Umbilical cord (tissue), 2 donors: Measurements from ENCODE around the gene RELT. TPM values are rescaled to one million over a fixed set of nuclear protein-coding genes. Genes with fewer than 3 reads are reported as not detected.
"Not testable (repeated sequence)": the region's sequence is repeated elsewhere in the genome, so short reads cannot be mapped to it uniquely, and the experiment has no call there.

Experiments used
- DNase-seq: peaks from one replicate; pipeline ENCODE4 v3.0.0-alpha.2; 2015; ENCODE audit warnings: low spot score
- total RNA-seq: library from RNA; depleted of rRNA; stranded (reverse); fragments of >200 nt; gene quantifications from one replicate; pipeline ENCODE4 v1.2.3, GENCODE V29; 2014; ENCODE audit warnings: low replicate concordance; ENCODE audit not compliant: insufficient read depth

RELT gene
- total RNA-seq, 1 donor from 2014 or later, result 8.4 TPM

DNA sequence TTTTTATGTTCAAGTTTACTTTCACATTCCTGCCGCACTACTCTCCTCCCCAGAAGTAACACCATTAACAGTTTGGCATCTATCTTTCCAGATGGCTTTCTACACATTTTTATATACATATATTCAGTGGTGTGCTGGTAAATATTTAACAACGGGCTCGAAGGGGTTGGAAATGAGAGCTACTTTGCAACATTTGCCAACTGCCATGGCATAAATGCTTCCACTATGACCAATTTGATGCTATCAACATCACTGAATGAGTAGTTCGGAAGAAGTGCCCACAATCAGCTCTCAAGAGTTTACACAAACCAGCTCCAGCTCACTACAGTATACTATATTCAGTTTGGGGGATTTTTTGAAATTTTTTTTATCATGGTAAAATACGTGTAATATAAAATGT, 55.2 kb downstream of the RELT start:
- no peak for DNase-seq

DNA sequence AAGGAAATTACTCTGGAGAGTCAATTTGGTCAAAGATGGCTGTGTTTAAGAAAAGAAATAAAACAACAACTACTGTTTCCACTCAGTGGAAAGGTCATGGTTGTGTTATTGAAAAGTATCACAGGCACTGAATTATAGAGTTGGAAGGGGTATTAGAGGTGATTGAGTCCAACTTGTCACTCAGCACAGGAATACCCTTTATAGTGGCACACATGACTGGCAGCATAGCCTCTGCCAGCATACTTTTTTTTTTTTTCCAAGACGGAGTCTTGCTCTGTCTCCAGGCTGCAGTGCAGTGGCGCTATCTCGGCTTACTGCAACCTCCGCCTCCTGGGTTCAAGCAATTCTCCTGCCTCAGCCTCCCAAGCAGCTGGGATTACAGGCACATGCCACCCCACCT, 60.7 kb downstream of the RELT start:
- not testable (repeated sequence) for DNase-seq

DNA sequence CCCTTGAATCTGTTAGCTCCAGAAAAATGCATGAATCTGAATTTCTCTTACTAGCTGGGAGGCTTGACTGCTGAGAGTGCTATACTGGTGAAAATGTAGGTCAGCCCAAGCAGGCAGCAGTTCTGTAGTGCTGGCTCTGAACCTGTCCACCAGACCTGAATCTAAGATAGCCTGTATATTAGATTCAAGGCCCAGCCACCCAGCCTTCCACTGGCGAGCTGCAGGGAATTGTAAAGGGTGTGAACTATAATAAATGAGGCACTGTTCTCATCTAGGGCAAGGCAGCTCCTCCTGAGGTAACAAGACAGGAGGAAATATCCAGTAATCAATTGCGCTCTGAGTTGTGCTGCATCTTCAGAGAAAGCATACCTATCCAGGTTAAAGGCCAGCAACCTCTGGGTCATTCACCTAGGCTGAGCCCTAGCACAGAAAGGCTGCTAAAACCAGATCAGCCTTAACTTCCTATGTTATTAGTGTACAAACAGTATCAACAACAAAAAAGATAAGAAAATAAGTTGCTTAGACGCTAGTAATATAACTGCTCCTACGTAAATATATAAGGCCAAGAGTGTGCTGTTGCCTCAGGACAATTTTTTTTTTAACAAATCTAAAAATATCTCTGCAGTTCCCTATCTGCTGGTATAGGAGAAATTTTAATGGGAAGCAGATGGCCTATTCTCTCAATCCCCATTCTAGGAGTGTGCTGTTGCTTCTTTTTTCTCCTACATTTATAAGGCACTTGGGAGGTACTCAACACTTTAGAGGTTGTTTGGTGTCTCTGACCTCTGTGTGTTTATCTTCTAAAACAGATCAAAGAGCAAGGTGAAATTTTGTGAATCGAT, 63.0 kb downstream of the RELT start:
- peak; percentile 69 for DNase-seq

- DNase-seq, result no peak
Measured at GRCh38 chr11:73445980-73446379, 69.8 kb downstream of the RELT start.

GRCh38 chr11:73446766-73447165, 70.6 kb downstream of the RELT start:
- DNase-seq, result no peak

Other genes with a start within 250 kb of the RELT start
- gene FCHSD2, start 234.1 kb upstream of the RELT start, total RNA-seq, result 40.7 TPM
- gene P2RY2, start 158.1 kb upstream of the RELT start, total RNA-seq, result 4.8 TPM
- not detected for gene P2RY6, start 104.1 kb upstream of the RELT start, total RNA-seq
- gene ARHGEF17, start 68.1 kb upstream of the RELT start, total RNA-seq, result 46.5 TPM
- gene FAM168A, start 221.7 kb downstream of the RELT start, total RNA-seq, result 22.6 TPM